ENCODE data around the gene AIPL1.
A peak's percentile ranks its signal among the peaks of the same experiment; 100 is the strongest.
"Not testable (repeated sequence)": the region's sequence is repeated elsewhere in the genome, so short reads cannot be mapped to it uniquely, and the experiment has no call there.

Gene AIPL1, protein sequence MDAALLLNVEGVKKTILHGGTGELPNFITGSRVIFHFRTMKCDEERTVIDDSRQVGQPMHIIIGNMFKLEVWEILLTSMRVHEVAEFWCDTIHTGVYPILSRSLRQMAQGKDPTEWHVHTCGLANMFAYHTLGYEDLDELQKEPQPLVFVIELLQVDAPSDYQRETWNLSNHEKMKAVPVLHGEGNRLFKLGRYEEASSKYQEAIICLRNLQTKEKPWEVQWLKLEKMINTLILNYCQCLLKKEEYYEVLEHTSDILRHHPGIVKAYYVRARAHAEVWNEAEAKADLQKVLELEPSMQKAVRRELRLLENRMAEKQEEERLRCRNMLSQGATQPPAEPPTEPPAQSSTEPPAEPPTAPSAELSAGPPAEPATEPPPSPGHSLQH

DNA sequence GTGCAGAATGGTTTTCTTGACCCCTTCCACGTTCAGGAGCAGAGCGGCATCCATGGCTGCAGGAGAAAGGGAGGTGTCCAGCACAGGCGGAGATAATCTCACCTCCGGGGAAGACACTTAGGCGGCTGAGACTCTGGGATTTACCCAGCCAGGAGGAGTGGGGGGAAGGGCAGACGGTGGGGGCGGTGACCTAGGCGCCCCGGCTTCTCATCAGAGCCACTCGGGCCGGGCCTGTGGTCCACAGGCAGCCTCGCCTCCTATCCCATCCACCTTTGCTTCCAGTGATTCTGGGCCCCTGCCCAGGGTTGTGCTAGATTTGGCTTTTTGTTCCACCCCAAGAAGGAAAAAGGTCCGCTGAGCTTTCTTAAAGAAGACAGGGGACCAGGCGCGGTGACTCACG is at the start of gene AIPL1:
TSS of gene AIPL1 (minus strand) at position 71 of the 400 bp plus-strand sequence. CDS start at position 54, 17 bp downstream.
- DNase-seq = no peak

DNA sequence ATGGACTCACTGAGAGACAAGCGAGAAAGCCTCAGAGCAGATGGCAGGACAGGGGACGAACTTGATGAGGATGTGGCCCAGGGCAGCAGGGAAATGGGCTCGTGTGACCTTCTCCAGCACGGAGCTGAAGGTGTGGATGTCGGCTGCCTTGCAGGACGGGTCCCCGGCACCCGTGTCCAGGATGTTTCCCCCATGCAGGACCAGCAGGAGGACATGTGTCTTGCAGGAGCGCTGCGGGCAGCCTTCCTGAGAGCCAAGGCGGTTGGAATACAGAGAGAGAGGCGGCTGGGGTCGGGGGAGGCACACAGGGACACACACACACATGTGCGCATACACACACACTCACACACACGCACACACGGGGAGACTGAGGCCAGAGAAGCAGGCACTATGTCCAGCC is 48.6 kb upstream of the AIPL1 start:
- DNase-seq = no peak

DNA sequence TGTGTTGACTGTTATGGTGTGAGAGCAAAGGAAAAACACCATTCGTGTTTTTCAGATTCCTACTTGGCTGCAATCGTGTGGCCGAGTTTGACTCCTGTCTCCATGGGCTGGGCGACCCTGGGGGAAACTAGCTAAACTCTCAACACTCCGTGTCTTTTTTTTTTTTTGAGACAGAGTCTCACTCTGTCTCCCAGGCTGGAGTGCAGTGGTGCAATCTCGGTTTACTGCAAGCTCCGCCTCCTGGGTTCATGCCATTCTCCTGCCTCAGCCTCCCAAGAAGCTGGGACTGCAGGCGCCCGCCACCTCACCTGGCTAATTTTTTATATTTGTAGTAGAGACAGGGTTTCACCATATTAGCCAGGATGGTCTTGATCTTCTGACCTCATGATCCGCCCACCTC is 47.9 kb upstream of the AIPL1 start:
- DNase-seq = not testable (repeated sequence)

DNA sequence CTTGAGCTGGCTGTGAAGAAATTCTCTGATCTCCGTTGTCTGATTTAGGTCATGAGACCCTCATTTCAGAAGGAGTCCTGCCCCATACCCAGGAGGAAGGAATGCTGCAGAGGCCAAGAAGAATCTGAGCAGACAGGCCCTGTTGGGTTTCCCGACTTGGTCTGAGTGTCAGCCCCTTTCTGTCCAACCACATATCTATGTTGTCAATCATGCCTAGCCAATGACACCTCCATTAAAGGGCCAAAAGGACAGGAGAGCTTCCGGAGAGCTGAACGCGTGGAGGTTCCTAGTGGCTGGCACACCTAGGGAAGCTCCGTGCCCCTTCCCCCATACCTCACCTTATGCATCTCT is 47.2 kb upstream of the AIPL1 start:
- no peak for DNase-seq

DNA sequence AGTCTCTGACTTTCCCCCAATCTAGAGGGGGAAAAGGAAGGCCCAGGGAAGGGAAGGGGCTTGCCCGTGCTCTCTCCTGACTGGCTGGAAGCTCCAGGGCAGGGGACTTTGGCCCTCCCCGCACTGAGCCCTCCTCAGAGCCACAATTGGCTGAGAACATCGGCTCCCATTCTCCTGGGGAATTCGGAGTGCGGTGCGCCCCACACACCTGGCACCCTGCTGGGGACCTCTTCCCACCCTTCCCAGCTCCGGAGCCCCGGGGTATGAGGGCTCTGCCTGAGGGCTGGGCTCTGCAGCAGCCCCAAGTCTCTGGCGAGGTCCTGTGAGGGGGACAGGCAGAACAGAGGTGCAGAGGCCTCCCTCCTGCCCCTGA is 45.4 kb upstream of the AIPL1 start:
- no peak for DNase-seq

DNA sequence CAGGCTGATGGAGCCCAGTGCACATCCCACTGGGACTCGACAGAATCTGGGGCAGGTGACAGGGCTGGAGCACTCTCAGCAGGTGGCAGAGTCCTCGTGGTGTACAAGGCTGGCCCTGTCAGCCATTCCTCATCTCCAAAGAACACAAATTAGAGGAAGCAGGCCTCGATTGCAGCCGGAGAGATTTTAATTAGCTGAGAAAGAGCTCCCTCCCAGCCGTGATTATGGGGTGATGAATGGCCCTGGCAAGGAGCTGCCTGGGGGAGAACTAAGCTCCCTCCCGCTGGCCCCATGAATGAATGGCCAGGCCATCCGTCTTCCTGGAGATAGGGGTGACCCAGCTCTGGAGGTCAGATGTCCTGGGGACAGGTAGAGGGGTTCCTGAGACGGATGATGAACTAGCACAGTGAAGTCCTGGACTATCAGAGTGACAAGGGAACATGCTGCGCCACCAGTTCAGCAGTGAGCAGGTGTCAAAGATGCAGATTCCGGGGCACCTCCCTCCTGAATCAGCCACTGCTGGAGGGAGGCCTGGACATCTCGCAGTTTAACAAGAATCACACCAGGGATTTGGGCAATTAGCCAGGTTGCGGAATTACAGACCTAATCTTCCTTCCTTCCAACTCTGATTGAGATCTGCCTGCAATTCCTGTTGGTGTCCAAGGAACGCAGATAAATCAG is 44.8 kb upstream of the AIPL1 start:
- no peak for DNase-seq

DNA sequence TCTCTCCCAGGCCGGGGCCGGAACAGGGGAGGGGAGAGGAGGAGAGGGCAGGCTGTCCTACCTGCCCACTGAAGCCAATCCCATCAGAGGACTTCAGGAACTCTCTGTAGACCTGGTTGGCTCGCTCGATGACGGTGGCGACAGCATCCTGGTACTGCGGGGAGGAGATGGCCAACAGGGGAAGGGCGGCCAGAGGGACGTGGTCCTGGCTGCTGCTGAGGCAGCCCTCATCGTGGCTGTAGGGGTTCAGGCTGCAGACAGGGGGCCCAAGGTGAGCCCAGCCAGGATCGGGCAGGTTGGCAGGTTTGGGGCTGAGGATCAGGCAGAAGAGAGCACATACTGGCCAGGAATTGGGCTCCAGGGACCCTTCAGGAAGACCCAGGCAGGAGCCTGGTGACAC is 43.6 kb upstream of the AIPL1 start:
- DNase-seq = no peak

DNA sequence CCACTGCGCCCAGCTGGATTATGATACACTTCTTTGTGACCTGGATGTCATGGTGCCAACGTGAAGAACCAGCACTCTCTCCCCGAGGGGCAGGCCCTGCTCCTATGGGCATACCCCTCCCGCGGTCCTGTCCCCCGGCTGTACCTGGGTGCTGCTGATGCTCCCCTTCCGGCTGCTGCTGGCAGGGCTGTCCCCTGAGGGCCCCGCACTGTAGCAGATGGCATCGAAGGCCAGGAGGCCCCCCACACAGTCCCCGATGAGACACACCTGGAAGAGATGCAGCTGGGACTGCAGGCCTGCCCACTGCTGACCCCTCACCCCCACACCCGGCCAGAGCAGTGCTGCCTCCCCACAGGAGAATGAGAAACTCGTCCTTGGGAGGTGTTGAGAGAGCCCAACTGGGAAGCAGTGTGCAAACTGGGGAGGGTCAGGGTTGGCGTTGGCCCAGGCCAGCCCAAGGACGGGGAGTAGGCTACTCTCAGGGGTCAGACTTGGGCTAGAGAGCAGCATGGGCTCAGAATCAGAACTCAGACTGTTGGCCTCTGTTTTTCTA is 43.0 kb upstream of the AIPL1 start:
- DNase-seq = no peak

DNA sequence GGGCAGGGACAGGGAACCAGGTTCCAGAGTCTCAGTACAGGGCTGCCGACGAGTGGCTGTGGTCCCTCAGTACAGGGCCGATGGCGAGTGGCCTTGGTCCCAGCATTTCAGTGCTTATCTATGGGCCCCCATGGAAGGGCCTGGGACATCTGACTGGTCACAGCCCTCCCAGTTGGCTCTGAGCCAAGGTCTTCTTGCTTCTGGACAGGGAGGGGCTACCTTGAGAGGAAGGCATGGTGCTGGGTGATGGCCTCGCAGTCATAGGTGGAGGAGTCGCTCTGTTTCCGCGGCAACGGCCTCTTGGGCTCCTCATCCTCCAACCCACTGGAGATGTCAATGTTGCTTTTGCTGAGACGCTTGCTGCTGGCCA is 41.9 kb upstream of the AIPL1 start:
- DNase-seq = no peak

DNA sequence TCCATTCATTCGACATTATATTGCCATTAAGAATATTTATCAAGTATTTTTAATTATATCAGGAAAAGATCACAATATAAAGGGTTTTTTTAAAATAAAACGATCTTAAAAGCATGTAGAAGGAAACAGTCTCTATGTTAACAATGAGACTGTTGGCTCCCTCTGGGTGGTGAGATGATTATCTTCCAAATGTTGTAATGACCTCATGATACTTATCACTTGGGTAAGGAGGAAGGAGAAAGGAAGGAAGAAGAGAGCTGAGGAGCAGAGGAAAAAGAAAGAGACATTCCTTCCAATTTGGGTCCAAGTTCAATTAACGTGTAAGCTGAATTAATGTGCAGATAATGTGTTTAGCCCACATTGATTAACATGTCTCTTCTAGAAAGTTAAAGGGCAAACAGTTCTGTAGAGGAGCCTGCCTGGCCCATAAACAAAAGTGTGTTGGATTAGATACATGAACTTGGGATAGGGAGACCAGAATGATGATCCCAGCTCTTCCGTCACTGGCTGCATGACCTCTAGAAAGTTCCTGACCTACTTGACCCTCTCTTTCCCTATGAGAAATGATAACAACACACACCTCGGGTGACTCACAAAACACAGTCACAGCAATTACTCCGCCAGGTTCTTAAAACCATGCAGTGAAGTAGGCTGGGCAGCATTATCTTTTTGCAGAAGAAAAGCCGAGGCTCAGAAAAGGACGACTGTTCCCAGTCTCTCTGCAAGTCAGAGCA is 41.3 kb upstream of the AIPL1 start:
- DNase-seq = no peak

DNA sequence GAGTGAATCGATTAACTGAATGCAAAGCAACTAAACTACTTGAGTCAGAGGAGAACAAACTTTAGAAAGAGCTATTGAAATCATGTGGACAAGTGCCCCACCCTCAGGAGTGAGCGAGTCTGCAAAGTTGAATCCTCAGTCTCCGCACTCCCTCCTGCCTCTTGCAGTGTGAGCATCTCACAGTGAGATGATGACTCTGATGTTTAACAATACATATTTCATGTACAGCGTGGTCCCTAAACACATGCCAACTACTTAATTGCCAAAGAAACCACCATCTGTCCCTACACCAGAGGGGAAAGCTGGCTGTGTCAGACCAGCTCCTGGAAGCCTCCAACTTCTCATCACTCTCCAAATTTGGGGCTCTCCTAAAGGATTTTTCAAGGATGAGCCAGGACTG is 40.5 kb upstream of the AIPL1 start:
- no peak for DNase-seq

DNA sequence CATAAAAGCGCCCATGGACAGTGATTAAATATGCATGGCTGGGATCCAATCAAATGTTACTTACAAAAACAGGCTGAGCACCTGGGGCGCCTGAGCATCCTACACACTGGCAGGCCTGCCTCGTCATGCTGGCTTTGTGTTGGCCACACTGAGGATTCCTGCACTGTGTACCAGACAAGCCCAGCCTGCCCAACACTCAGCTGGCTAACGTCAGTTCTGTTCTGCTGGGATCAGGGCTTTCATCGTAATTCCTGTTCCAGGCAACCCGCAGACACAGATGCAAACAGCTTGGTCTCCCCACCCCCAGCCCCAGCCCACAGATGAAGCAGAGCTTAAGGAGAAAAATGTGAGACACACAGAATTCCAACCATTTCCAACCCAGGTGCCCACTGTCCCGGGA is 40.0 kb upstream of the AIPL1 start:
- DNase-seq = no peak

DNA sequence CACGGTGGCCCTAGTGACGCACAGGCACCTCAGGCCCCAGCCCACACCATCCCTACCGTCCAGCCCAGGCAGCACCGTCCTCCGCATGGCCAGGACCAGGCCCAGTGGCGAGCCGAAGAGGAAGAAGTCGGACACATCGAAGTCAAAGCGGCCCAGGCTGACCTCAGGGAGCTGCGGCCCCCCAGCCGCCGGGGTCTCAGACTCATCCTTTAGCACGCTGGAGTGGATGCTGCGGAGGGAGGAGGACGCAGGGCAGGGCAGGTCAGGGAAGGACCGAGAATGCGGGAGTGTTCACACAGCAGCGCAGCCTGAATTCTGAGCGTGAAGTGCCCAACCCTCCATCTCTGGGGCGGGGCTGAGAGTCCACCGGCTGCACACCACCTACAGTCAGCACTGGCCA is 39.5 kb upstream of the AIPL1 start:
- DNase-seq = no peak

DNA sequence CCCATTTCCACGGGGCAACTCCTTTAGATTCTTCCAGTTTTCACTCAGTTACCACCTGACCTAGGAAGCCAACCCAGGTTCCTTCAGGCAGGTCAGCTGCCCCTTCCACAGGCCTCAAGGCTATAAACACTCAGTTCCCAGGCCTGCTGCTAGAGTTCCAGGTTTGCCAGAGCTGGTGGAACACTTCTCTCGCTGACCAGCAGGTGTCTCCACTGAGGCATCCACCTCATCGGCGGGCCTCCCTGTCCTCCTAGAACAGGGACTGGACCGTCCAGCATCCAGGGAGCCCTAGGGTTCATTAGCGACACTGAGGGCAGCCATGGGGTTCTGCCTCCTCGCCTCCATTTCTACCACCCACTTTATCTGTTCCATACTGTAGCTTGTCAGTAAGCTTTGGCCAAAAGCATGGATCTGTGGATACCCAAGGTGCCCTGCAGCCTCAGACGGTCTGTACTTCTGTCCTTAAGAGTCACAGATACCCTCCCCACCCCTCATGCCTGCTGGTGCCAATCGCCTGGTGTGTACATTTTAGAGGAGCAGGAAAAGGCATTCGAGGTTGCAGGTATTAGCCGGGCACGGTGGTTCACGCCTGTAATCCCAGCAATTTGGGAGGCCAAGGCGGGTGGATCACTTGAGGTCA is 38.3 kb upstream of the AIPL1 start:
- peak; percentile 33 for DNase-seq

DNA sequence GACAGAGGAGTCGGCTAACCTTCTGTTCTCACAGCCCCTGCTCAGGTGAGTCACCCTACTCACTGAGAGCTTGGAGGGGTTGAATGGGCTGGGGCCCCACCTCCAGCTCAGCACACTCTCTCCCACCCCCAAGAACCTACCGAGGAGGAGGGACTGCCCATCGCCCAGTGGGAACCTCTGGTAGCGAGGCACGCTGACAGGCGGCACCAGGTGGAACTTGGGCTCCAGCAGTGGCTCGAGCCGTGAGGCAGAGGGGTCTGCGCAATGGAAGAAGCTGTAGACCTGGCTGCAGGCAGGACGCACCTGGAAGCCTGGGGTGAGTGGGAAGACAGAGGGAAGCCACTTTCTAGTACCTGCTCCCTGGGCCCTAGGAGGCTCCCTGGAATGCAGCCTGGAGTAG is 37.6 kb upstream of the AIPL1 start:
- no peak for DNase-seq

DNA sequence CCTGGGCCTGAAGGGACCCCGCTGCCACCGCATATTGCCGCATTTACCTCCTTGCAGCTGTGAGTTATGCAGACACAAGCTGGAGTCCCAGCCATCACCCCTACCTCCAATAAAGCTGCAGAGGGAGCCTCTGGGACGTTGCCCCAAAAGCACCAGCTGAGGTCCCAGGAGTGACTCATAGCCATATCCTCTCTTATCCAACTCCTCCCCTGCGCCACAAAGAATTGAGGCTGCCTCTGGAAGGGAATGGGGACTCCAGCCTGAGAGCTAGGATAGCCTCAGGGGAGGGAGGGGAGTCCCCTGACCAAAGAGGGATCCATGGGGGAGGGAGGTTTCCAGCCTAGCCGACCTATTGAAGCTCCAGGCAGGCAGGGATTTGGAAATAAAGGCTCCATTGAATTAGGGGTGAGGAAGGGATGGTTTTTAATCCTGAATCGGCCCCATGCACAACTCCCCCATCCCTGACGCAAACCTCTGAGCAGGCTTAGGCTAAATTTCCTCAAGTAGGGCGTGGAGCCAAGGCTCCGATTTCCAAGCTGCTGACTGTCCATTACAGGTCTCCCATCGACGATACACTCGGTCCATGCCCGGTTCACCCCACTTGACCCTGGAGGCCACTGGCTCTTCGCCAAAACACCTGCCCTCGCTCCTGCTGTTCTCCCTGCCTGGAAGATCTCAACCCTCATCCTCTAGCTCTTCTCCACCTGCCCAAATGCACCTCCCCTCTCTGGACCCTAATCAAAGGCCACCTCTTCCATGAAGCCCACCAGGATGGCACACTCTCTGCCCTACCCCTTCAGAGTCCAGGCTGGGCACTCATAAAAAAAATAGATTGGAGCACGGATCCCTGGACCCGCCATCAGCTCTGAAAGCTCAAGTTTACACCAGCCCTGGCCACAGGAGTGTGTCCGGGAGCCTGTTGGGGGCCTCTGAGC is 36.9 kb upstream of the AIPL1 start:
- no peak for DNase-seq

DNA sequence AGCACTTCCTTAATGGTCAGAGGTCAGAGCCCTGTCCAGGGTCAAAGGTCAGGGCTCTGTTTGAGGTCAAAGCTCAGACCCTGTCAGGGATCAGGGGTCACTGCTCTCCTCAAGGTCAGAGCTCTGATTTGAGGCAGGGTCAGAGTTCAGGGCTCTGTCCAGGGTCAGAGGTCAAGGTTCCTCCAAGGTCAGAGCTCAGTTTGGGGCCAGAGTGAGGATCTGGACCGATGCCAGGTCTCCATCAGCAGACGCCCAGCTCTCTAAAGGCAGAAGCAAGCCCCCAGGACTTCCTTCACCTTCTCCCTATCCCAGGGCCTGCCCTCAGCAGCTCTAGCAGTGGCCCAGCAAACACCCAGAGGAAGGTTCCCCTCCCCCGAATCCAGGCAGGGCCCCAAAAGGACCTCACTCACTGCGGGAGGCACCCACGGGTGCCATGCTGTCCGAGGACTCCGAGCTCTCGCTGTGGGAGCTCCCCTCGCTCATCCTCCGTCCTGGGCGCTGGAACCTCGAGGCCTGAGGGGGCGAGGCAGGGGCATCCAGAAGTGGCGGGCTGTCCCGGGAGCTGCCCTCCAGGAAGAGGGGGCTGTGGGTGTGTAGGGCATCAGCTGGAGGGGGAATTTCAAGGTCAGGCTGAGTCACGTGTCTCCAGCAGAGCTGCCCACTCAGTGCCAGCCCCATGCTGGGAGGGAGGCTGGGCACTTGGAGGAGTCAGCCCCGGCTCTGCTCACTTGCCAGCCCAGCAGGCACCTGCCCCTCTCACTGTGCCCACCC is 36.0 kb upstream of the AIPL1 start:
- no peak for DNase-seq

DNA sequence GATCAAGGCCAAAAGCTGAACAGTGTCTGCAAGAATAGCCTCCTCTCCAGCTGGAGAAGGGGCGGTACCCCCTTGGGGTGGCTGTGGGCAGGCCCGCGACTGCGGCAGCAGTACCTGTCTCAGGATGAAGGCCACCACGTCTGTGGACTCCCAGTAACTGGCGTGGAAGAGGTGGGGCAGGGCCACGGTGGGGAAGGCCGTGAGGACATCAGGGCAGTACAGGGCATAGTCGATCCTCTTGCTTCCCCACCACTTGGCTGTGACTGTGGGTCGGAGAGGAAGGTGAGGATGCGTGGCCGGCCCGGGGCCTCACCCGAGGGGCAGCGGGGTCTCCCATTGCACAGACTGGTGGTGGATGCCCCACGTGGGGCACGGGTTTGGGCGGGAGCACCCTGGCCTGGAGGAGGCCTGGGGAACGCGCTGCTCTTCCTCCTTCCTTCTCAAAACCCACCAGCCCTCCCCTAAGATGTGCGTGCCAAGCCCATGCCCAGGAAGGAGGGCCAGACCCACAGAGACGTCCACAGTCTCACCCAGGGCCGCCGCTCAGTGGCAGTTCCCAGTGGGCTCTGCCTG is 35.3 kb upstream of the AIPL1 start:
- no peak for DNase-seq

DNA sequence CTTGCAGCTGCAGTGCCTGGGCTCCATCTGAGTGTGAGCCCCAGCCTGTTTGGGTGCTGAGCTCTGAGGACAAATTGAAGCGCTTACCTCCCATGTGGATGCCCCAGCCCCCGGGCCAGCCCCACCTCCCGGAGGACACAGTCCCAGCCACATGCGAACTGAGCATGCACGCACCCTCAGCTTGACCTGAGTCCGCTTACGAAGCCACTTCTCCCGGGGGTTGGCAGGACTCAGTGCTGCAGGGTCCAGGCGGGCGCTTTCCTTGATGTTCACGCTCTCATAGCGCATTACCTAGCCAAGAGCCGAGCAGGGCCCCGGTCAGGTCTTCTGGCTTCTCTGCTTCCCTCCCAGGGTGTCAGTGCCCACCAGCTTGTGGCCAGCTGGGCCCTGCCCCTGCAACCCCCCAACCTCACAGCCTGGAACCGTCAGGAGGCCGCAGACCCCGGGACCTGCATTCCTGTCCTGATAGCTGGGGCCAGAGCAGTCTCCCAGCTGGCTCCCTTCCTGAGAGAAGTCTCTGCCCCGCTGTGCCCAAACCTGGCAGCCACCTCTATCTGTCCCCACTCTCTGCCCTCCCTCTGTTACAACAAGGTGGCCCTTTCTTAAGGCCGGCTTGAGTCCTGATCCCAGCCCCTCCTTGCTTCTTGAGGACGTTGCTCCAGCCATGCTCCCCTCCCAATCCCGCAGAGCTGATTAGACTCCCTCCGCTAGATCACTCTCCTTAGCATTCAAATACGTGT is 33.3 kb upstream of the AIPL1 start:
- DNase-seq = no peak

DNA sequence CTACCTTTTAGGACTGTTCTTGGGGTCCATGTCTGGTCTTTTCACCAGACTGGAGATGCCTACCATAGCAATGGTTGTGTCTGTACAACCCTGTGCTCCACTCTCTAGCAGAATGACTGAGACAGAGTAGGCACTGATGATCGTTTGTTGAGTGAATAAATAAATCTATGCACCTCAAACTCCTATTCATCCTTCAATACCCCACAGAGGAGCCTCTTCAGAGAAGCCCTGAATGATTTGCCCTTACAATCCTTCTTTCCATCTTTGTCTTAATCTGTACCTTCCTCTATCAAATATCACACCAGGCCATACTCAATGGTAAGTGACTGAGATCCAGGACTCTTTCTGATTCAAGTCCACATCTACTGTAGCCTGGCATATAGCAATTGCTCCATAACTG is 32.6 kb upstream of the AIPL1 start:
- DNase-seq = no peak
